GM19099 (cell line): ENCODE data around the gene CTSS.

Experiments used
- POLR2A ChIP-seq: IDR thresholded peaks from 3 replicates; pipeline ENCODE4 v1.6.1; 2011; ENCODE audit warnings: low read depth; ENCODE audit not compliant: insufficient read length; ENCODE audit errors: extremely low read depth

CTSS gene

GRCh38 chr1:150788946-150789345 is 23.4 kb upstream of the CTSS start:
- TF ChIP-seq POLR2A = no peak

- TF ChIP-seq POLR2A = no peak
Measured at GRCh38 chr1:150787455-150787854, 21.9 kb upstream of the CTSS start.

- TF ChIP-seq POLR2A = no peak
Measured at GRCh38 chr1:150780510-150780909, 14.9 kb upstream of the CTSS start.

GRCh38 chr1:150778409-150778808 is 12.8 kb upstream of the CTSS start:
- TF ChIP-seq POLR2A = no peak

GRCh38 chr1:150777544-150777943 is 12.0 kb upstream of the CTSS start:
- TF ChIP-seq POLR2A = no peak

- TF ChIP-seq POLR2A = no peak
Measured at GRCh38 chr1:150775276-150775675, 9.7 kb upstream of the CTSS start.

- no peak for TF ChIP-seq POLR2A
Measured at GRCh38 chr1:150772326-150772725, 6.7 kb upstream of the CTSS start.

- no peak for TF ChIP-seq POLR2A
Measured at GRCh38 chr1:150764617-150765101, 919 bp downstream of the CTSS start.

GRCh38 chr1:150763018-150763417 is 2.6 kb downstream of the CTSS start:
- TF ChIP-seq POLR2A = no peak

- no peak for TF ChIP-seq POLR2A
Measured at GRCh38 chr1:150762552-150762951, 3.0 kb downstream of the CTSS start.

- no peak for TF ChIP-seq POLR2A
Measured at GRCh38 chr1:150761801-150762200, 3.8 kb downstream of the CTSS start.

GRCh38 chr1:150760013-150760412 is 5.6 kb downstream of the CTSS start:
- TF ChIP-seq POLR2A = no peak

GRCh38 chr1:150753416-150753815 is 12.2 kb downstream of the CTSS start:
- no peak for TF ChIP-seq POLR2A

- TF ChIP-seq POLR2A = no peak
Measured at GRCh38 chr1:150751443-150751842, 14.1 kb downstream of the CTSS start.

- no peak for TF ChIP-seq POLR2A
Measured at GRCh38 chr1:150749720-150750311, 15.8 kb downstream of the CTSS start.

GRCh38 chr1:150748878-150749719 is 16.5 kb downstream of the CTSS start:
- TF ChIP-seq POLR2A = no peak
